GM19240 (cell line): Measurements from ENCODE around the gene NRCAM.

Experiments used
- DNase-seq: peaks from one replicate; pipeline ENCODE4 v3.0.0; 2011; ENCODE audit warnings: low spot score; ENCODE audit not compliant: insufficient read length

The NRCAM gene

DNA sequence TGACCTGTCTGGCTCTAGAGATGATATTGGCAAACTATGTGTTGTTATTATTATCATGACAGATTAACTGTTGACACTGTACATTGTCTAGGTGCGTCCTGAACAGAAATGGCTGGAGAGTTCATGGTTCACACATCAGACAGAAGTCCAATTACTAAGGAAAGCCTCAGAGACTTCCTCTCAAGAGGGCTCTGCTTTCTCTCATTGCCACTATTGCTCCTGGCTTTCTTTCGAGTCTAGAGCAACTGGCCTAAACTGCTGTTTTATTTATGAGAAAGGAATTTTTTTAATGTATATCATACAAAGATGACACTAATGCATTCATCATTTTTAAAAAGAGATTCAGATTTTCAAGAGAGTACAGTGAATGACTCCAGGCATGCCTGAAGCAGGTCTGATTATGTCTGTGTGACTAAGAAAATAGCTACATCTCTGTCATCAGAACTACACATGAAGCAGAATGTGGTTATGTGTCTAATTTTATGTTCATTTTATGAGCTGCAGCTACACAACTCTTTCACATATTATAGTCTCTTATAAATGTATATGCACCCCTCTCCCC, 30.4 kb downstream of the NRCAM start:
- DNase-seq = no peak

GRCh38 chr7:108424013-108424412, 32.2 kb downstream of the NRCAM start:
- no peak for DNase-seq

DNA sequence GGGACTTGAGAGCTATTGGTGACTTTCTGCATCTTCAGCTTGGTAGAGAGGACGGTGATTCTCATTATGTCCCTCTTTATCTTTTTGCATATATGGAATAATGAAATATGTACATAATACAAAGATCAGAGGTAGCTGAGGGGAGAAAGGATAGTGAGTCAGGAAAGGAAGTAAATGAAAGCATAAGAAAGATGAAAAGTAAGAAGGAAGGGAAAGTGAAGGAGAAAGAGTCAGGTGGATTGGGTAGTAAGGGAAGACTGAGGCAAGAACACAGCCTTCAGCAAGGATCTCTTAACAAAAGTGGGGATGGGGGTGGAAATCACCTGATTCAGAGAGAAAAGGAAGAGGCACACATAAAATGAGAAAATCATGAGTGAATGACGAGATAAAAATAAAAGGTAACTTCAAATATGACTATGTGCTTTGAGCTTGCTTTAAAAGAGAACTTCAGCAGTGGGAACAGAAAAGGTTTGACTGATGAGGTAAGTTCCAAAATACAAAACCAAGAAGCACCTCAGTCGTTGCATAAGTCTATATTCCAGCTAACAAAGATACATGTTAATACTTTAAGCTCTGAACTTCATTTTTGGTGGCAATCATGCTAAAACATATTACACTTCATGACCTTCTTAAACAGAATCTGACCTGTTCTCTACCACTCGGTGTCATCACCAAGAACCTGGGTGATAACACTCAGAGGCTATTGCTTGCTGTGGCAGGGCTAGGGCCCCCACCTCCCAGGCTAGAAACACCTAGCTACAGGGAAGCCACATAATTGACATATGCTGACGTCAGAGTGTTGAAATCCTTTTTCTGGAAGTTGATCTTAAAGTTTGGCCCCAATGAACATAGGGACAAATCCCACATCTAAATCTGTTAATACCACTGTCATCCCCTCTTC, 32.9 kb downstream of the NRCAM start:
- DNase-seq = no peak

DNA sequence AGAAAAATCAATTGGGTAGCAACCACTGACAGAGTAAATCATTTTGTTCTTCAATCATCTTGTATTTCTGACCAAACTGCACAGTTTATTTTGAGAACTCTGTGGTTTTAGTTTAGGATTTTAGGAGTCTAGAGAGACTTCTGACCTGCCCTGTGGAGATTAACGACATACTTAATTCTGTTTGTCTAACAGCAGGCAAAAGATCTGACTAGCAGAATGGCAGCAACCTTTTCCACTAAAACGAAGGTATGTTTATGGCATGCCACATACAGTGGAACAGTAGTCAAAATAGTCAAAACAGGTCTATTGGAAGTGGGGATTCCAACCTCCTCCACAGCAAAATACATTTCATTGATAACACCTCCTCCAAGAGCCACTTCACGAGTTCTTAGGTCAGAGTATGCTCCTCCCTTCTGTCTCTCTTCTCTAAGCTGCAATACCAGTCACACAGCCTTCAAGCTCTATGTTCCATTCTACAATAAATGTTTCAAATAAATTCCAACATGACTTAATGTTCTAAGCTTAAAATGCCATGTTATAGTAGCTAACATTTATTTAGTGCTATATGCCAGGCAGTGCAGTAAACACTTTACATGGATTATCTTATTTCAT, 34.4 kb downstream of the NRCAM start:
- no peak for DNase-seq

- DNase-seq = no peak
Observed at GRCh38 chr7:108419961-108420908, 36.0 kb downstream of the NRCAM start.

GRCh38 chr7:108418946-108419345, 37.3 kb downstream of the NRCAM start:
- DNase-seq = no peak

GRCh38 chr7:108417926-108418325, 38.3 kb downstream of the NRCAM start:
- no peak for DNase-seq

DNA sequence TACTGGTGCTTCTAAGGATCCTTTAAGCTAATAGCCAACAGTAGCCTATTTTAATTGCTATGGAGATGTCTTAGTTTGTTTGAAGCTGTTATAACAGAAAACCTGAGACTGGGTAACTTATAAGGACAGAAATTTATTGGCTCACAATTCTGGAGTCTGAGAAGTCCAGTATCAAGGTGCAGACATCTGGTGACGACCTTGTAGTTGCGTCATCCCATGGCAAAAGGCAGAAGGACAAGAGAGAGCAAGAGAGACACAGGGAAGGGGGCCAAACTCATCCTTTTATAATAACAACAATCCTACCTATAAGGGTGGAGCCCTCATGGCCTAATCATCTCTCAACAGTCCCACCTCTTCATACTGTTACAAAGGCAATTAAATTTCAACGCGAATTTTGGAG, 39.1 kb downstream of the NRCAM start:
- no peak for DNase-seq

GRCh38 chr7:108415821-108416536, 40.3 kb downstream of the NRCAM start:
- peak; percentile 11 for DNase-seq

DNA sequence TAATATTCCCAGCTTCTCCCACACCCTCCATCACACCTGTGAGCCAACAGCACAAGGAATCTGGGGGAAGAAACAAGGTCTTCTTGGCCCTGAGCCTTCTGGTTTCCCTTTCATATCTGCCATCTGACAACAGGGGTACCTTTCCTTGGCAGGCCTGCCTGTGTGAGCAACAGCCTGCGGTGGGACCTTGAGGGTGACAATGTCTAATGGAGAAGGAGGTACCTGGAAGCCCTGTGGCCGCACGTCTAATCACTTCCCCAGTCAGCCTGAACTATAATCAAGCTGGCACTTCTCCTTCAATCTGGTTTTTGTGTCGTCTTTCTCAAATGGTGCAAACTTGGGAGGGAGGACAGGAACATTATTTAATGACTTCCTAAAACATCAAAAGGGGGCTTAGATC, 41.2 kb downstream of the NRCAM start:
- DNase-seq = no peak

- DNase-seq = no peak
Observed at GRCh38 chr7:108413782-108414492, 42.3 kb downstream of the NRCAM start.

DNA sequence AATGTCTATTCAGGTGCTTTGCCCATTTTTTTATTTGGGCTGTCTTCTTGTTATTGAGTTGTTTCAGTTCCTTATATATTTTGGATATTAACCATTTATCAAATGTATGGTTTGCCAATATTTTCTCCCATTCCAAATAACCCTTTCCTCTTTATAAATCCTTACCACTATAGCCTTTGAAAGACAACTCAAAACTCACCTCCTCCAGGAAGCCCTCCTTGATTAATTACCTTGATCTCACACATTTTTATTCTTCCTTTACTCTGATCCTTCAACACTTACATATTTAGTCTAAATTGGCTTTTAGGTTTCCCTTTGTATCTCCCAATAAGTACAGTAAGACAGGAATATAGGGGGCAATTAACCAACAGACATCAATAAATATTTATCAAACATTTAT, 42.9 kb downstream of the NRCAM start:
- DNase-seq = no peak

- no peak for DNase-seq
Observed at GRCh38 chr7:108409146-108409545, 47.1 kb downstream of the NRCAM start.

- no peak for DNase-seq
Observed at GRCh38 chr7:108408296-108408991, 47.8 kb downstream of the NRCAM start.

- DNase-seq = no peak
Observed at GRCh38 chr7:108407676-108408075, 48.6 kb downstream of the NRCAM start.

DNA sequence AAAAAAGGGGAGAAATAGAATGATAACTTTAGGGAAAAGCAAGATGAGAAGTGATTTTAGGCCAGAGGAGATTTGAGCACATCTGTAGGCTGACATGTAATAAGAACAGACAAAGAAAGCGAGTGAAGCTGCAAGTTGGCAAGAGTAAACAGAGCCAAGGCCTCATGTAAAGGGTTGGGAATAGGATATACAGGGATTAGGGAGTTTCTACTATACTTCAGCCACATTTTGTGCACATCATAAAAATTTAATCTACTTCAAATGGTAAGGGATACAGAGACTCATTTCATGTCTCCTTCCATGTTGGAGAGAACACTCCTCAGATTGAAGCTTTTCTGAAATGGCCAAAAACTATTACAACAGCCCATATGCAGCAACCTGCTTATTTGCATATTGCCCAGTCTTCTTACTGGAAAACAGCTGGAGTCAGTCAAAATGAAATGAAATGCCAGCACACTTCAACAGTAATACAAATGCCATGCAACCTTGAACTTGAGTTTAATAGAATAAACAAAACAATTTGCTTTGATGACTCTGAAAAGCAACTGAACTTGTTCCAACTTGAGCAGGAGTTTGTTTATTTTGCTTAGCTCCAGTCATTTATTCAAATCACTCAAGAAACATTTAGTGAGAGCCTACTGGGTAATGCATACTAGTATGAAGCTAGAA, 49.9 kb downstream of the NRCAM start:
- DNase-seq = no peak

GRCh38 chr7:108404509-108405420, 51.5 kb downstream of the NRCAM start:
- no peak for DNase-seq
